ENCODE data around the gene BCR. TPM values are rescaled to one million over a fixed set of nuclear protein-coding genes. Genes with fewer than 3 reads are reported as not detected.
A peak's percentile ranks its signal among the peaks of the same experiment; 100 is the strongest.

BCR gene
- total RNA-seq, 1 experiment from 2014 or later: 129 TPM

- TF ChIP-seq NR2C2 (CRISPR knock-in tag; IDR thresholded peaks at IDR 0.05): no peak
- no peak for TF ChIP-seq OVOL2 (CRISPR knock-in tag; IDR thresholded peaks at IDR 0.05; ENCODE audit: borderline replicate concordance)
- TF ChIP-seq NR3C1 (CRISPR knock-in tag; conservative IDR thresholded peaks at IDR 0.05; ENCODE audit: low read depth): no peak
- TF ChIP-seq ZNF416 (CRISPR knock-in tag; IDR thresholded peaks at IDR 0.05): no peak
- TF ChIP-seq ZNF317 (CRISPR knock-in tag; IDR thresholded peaks at IDR 0.05; ENCODE audit: borderline replicate concordance, low read depth): no peak
- no peak for TF ChIP-seq SMAD3 (CRISPR knock-in tag; IDR thresholded peaks at IDR 0.05; ENCODE audit: borderline replicate concordance)
Observed at GRCh38 chr22:23232094-23232905, 52.0 kb downstream of the BCR start (continued).

- DNase-seq (ENCODE audit: low spot score): no peak
- no peak overlapping the region for H3K27ac Mint-ChIP-seq
- no peak overlapping the region for H3K4me3 Mint-ChIP-seq
- H3K27me3 Mint-ChIP-seq (ENCODE audit: low read depth): no peaks in the 10 kb centered on the region; the same call in 1 of the 2 replicates
- peaks cover 20% of the 10 kb centered on the region for H3K9me3 Mint-ChIP-seq
- TF ChIP-seq ATF6 (CRISPR knock-in tag; IDR thresholded peaks at IDR 0.05) (no peak), USF2 (CRISPR knock-in tag; IDR thresholded peaks at IDR 0.05) (no peak), ZMAT4 (CRISPR knock-in tag; IDR thresholded peaks at IDR 0.05) (no peak), OVOL2 (CRISPR knock-in tag; IDR thresholded peaks at IDR 0.05; ENCODE audit: borderline replicate concordance) (no peak), ZBTB43 (CRISPR knock-in tag; IDR thresholded peaks at IDR 0.05) (no peak), NR2C2 (CRISPR knock-in tag; IDR thresholded peaks at IDR 0.05) (no peak), ZNF121 (CRISPR knock-in tag; IDR thresholded peaks at IDR 0.05) (no peak), ZNF512 (CRISPR knock-in tag; IDR thresholded peaks at IDR 0.05; ENCODE audit: borderline replicate concordance) (no peak), GTF2I (CRISPR knock-in tag; conservative IDR thresholded peaks at IDR 0.05) (no peak), CREB1 (CRISPR knock-in tag; IDR thresholded peaks at IDR 0.05) (no peak), ZNF671 (CRISPR knock-in tag; IDR thresholded peaks at IDR 0.05) (no peak), EMX1 (CRISPR knock-in tag; IDR thresholded peaks at IDR 0.05) (no peak), ZNF281 (CRISPR knock-in tag; IDR thresholded peaks at IDR 0.05) (no peak), ESRRA (CRISPR knock-in tag; IDR thresholded peaks at IDR 0.05; ENCODE audit: borderline replicate concordance) (no peak), PRRX2 (CRISPR knock-in tag; IDR thresholded peaks at IDR 0.05) (no peak), CREM (CRISPR knock-in tag; IDR thresholded peaks at IDR 0.05) (no peak), NR1H2 (CRISPR knock-in tag; IDR thresholded peaks at IDR 0.05) (no peak), SP1 (CRISPR knock-in tag; conservative IDR thresholded peaks at IDR 0.05) (no peak), JUN (CRISPR knock-in tag; IDR thresholded peaks at IDR 0.05) (no peak)
- peaks cover 28% of the 10 kb centered on the region for H3K36me3 Mint-ChIP-seq
- ATAC-seq: peak; percentile 20; the same call in 1 of the 2 replicates
- ChIA-PET POLR2A (interaction anchor here (1.4 kb wide), 1 partner anchor 9 kb away, joined by 5 read pairs; no protein-coding TSS in a partner anchor), CTCF (interaction anchor here (3.7 kb wide), 1 partner anchor 10 kb away, joined by 20 read pairs; no protein-coding TSS in a partner anchor)
- peaks cover 87% of the 10 kb centered on the region for H3K4me1 Mint-ChIP-seq
Observed at GRCh38 chr22:23233084-23233531, 52.8 kb downstream of the BCR start.

Data from WTC11 (cell line).